Karpas-422 (cell line): ENCODE measurements around the gene CHST9. TPM values are rescaled to one million over a fixed set of nuclear protein-coding genes. Genes with fewer than 3 reads are reported as not detected.

Experiments
- DNase-seq: peaks from one replicate; pipeline ENCODE4 v3.0.0-alpha.2; 2015
- H2AFZ ChIP-seq: fragments of 200-600 bp; sonication (generic); 2 replicates; pipeline ENCODE4 v1.6.1; 2014; ENCODE audit warnings: antibody characterized with exemption, low read length, mixed read lengths
- H3K27ac ChIP-seq: fragments of 200-600 bp; sonication (generic); 2 replicates; pipeline ENCODE4 v1.5.1; 2014; ENCODE audit warnings: mild to moderate bottlenecking, low read length, moderate library complexity
- H3K27me3 ChIP-seq: fragments of 200-600 bp; sonication (generic); 2 replicates; pipeline ENCODE4 v1.6.1; 2014; ENCODE audit warnings: low read length, mixed read lengths
- H3K36me3 ChIP-seq: fragments of 200-600 bp; sonication (generic); 2 replicates; pipeline ENCODE4 v1.6.1; 2014; ENCODE audit warnings: low read length, mixed read lengths; ENCODE audit not compliant: insufficient read depth
- H3K4me1 ChIP-seq: fragments of 200-600 bp; sonication (generic); 2 replicates; pipeline ENCODE4 v1.6.1; 2014; ENCODE audit warnings: mild to moderate bottlenecking, low read length, mixed read lengths
- H3K4me2 ChIP-seq: fragments of 200-600 bp; sonication (generic); 2 replicates; pipeline ENCODE4 v1.6.1; 2014; ENCODE audit warnings: low read length, low read depth, mild to moderate bottlenecking; ENCODE audit not compliant: poor library complexity, severe bottlenecking
- H3K4me3 ChIP-seq: fragments of 200-600 bp; sonication (generic); 2 replicates; pipeline ENCODE4 v1.5.1; 2014; ENCODE audit warnings: mild to moderate bottlenecking, antibody characterized with exemption, low read length, mixed read lengths
- H3K79me2 ChIP-seq: fragments of 200-600 bp; sonication (generic); 2 replicates; pipeline ENCODE4 v1.6.1; 2014; ENCODE audit warnings: mild to moderate bottlenecking, low read length, mixed read lengths
- H3K9ac ChIP-seq: fragments of 200-600 bp; sonication (generic); 2 replicates; pipeline ENCODE4 v1.6.0; 2014; ENCODE audit warnings: low read length
- H3K9me2 ChIP-seq: fragments of 200-600 bp; sonication (generic), shearing (Covaris generic); replicated peaks from 2 replicates; pipeline ENCODE4 v1.6.0; 2014; ENCODE audit warnings: mild to moderate bottlenecking, low read length, moderate library complexity; ENCODE audit not compliant: insufficient read depth
- H3K9me3 ChIP-seq: fragments of 300-700, 200-600 bp; sonication (generic); 2 replicates; pipeline ENCODE4 v1.6.1; 2014; ENCODE audit warnings: low read length, mixed read lengths
- H4K20me1 ChIP-seq: fragments of 200-600 bp; sonication (generic); 2 replicates; pipeline ENCODE4 v1.6.1; 2014; ENCODE audit warnings: mild to moderate bottlenecking, antibody characterized with exemption, low read length, low read depth; ENCODE audit not compliant: insufficient read depth
- total RNA-seq: library from RNA; depleted of rRNA; stranded (reverse); fragments of >200 nt; shearing (Covaris generic); gene quantifications from 2 replicates; pipeline ENCODE4 v1.2.3, GENCODE V29; 2014; ENCODE audit warnings: low replicate concordance

CHST9 gene
- total RNA-seq, 1 experiment from 2014 or later = not detected

GRCh38 chr18:27185897-27186296, 789 bp upstream of the CHST9 start:
- Histone ChIP-seq H3K27ac (no peak overlapping the region), H3K79me2 (no peaks in the 10 kb centered on the region), H3K4me3 (no peak overlapping the region), H2AFZ (no peak overlapping the region), H3K4me1 (no peaks in the 10 kb centered on the region), H3K4me2 (no peak overlapping the region), H3K36me3 (no peaks in the 10 kb centered on the region), H3K9ac (no peak overlapping the region), H3K9me3 (peaks cover 3% of the 10 kb centered on the region; the same call in 1 of the 2 replicates), H4K20me1 (no peaks in the 10 kb centered on the region), H3K27me3 (no peaks in the 10 kb centered on the region), H3K9me2 (no peaks in the 10 kb centered on the region)
- no peak for DNase-seq

GRCh38 chr18:27184115-27185024, 738 bp downstream of the CHST9 start:
- H3K4me2 ChIP-seq = no peak overlapping the region
- no peak overlapping the region for H3K9ac ChIP-seq
- no peak for DNase-seq
- H3K36me3 ChIP-seq = no peaks in the 10 kb centered on the region
- no peaks in the 10 kb centered on the region for H3K4me1 ChIP-seq
- no peaks in the 10 kb centered on the region for H3K27me3 ChIP-seq
- no peak overlapping the region for H3K4me3 ChIP-seq
- no peaks in the 10 kb centered on the region for H3K9me2 ChIP-seq
- no peaks in the 10 kb centered on the region for H4K20me1 ChIP-seq
- H3K9me3 ChIP-seq = peaks cover 3% of the 10 kb centered on the region; the same call in 1 of the 2 replicates
- no peaks in the 10 kb centered on the region for H3K79me2 ChIP-seq
- no peak overlapping the region for H3K27ac ChIP-seq
- H2AFZ ChIP-seq = no peak overlapping the region

- H4K20me1 ChIP-seq = no peaks in the 10 kb centered on the region
- no peaks in the 10 kb centered on the region for H3K79me2 ChIP-seq
- no peak overlapping the region for H3K4me3 ChIP-seq
- no peak overlapping the region for H3K27ac ChIP-seq
- H3K36me3 ChIP-seq = no peaks in the 10 kb centered on the region
- no peak overlapping the region for H3K4me2 ChIP-seq
- no peak for DNase-seq
- H3K27me3 ChIP-seq = no peaks in the 10 kb centered on the region
- H3K4me1 ChIP-seq = no peaks in the 10 kb centered on the region
- H2AFZ ChIP-seq = no peak overlapping the region
- 0 out of 2 replicates have a peak, but pooled peaks cover 3% of the 10 kb centered on the region for H3K9me3 ChIP-seq
- no peaks in the 10 kb centered on the region for H3K9me2 ChIP-seq
- no peak overlapping the region for H3K9ac ChIP-seq
These were observed 3.4 kb downstream of the CHST9 start for GRCh38 chr18:27181726-27182125.

GRCh38 chr18:27178424-27178823, 6.7 kb downstream of the CHST9 start:
- H4K20me1 ChIP-seq = no peaks in the 10 kb centered on the region
- no peaks in the 10 kb centered on the region for H3K27me3 ChIP-seq
- no peak for DNase-seq
- H3K9me3 ChIP-seq = 0 out of 2 replicates have a peak, but pooled peaks cover 3% of the 10 kb centered on the region
- H3K36me3 ChIP-seq = no peaks in the 10 kb centered on the region
- no peaks in the 10 kb centered on the region for H3K4me1 ChIP-seq
- no peak overlapping the region for H3K4me2 ChIP-seq
- no peak overlapping the region for H2AFZ ChIP-seq
- no peak overlapping the region for H3K4me3 ChIP-seq
- no peak overlapping the region for H3K9ac ChIP-seq
- no peak overlapping the region for H3K27ac ChIP-seq
- no peaks in the 10 kb centered on the region for H3K9me2 ChIP-seq
- H3K79me2 ChIP-seq = no peaks in the 10 kb centered on the region

- Histone ChIP-seq H3K4me2 (no peak overlapping the region), H3K9ac (no peak overlapping the region), H3K9me2 (no peaks in the 10 kb centered on the region), H4K20me1 (no peaks in the 10 kb centered on the region), H3K4me3 (no peak overlapping the region), H3K36me3 (no peaks in the 10 kb centered on the region), H3K27ac (no peak overlapping the region), H2AFZ (no peak overlapping the region), H3K9me3 (0 out of 2 replicates have a peak, but pooled peaks cover 3% of the 10 kb centered on the region), H3K4me1 (no peaks in the 10 kb centered on the region), H3K79me2 (no peaks in the 10 kb centered on the region), H3K27me3 (no peaks in the 10 kb centered on the region)
- no peak for DNase-seq
These were observed 9.2 kb downstream of the CHST9 start for GRCh38 chr18:27175914-27176313.

GRCh38 chr18:27175245-27175644, 9.9 kb downstream of the CHST9 start:
- Histone ChIP-seq H3K4me2 (no peak overlapping the region), H3K4me1 (no peaks in the 10 kb centered on the region), H2AFZ (no peak overlapping the region), H4K20me1 (no peaks in the 10 kb centered on the region), H3K4me3 (no peak overlapping the region), H3K27ac (no peak overlapping the region), H3K79me2 (no peaks in the 10 kb centered on the region), H3K36me3 (no peaks in the 10 kb centered on the region), H3K9ac (no peak overlapping the region), H3K27me3 (no peaks in the 10 kb centered on the region), H3K9me2 (no peaks in the 10 kb centered on the region), H3K9me3 (0 out of 2 replicates have a peak, but pooled peaks cover 3% of the 10 kb centered on the region)
- no peak for DNase-seq

- no peak for DNase-seq
- Histone ChIP-seq H3K9me3 (no peaks in the 10 kb centered on the region), H3K4me2 (no peak overlapping the region), H4K20me1 (no peaks in the 10 kb centered on the region), H3K9me2 (no peaks in the 10 kb centered on the region), H3K9ac (no peak overlapping the region), H2AFZ (no peak overlapping the region), H3K4me1 (no peaks in the 10 kb centered on the region), H3K27ac (no peak overlapping the region), H3K36me3 (no peaks in the 10 kb centered on the region), H3K4me3 (no peak overlapping the region), H3K79me2 (no peaks in the 10 kb centered on the region), H3K27me3 (no peaks in the 10 kb centered on the region)
These were observed 13.1 kb downstream of the CHST9 start for GRCh38 chr18:27171993-27172392.

- no peaks in the 10 kb centered on the region for H3K9me2 ChIP-seq
- no peak overlapping the region for H3K4me3 ChIP-seq
- no peak overlapping the region for H3K27ac ChIP-seq
- no peaks in the 10 kb centered on the region; the same call in 1 of the 2 replicates for H3K9me3 ChIP-seq
- no peaks in the 10 kb centered on the region for H3K79me2 ChIP-seq
- H3K4me1 ChIP-seq = no peaks in the 10 kb centered on the region
- no peaks in the 10 kb centered on the region for H4K20me1 ChIP-seq
- H3K36me3 ChIP-seq = no peaks in the 10 kb centered on the region
- H2AFZ ChIP-seq = no peak overlapping the region
- no peaks in the 10 kb centered on the region for H3K27me3 ChIP-seq
- no peak overlapping the region for H3K9ac ChIP-seq
- no peak for DNase-seq
- H3K4me2 ChIP-seq = no peak overlapping the region
These were observed 19.7 kb downstream of the CHST9 start for GRCh38 chr18:27165412-27165811.
